G401.6 (cell line): ENCODE results near the gene ZNF775.
"Not testable (repeated sequence)": the region's sequence is repeated elsewhere in the genome, so short reads cannot be mapped to it uniquely, and the experiment has no call there.

Experiments used
- FAIRE-seq: peaks from 2 replicates; lab custom pipeline; 2012; peaks lifted over from hg19 to GRCh38; lab: Jason Lieb, UNC

The ZNF775 gene

DNA sequence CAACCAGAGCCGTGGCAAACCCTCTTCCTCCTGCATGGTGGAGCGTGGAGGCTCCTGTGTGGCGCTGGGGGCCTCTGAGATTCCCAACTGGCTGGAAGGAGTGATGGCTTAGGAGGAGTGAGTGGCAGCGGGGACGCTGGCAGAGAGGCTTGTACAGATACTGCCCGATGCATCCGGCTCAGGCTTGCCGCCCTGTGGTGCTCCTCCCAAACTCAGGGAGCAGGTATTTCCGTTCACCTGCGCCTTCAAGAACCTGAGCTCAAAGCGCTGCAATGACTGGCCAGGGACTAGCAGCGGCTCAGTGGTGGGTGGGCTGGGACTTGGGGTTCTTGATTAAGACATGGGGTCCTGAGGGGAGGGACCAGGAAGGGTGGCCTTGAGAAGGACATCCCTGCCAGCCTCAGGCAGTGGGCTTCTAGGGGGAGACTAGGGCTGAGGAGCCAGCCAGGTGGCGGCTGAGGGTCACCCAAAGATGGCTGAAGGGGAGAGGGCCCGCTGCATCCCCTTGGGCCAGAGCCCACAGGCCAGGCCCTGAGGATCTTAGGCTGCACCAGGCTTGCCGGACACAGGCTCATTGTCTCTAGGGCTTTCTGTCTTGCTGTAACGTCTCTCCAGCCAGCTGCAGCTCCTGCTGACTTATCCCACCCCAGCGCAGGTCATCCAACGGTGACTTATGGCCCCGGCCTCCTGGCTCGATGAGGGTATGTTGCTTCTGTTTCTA, 3.2 kb downstream of the ZNF775 start:
- no peak for FAIRE-seq

DNA sequence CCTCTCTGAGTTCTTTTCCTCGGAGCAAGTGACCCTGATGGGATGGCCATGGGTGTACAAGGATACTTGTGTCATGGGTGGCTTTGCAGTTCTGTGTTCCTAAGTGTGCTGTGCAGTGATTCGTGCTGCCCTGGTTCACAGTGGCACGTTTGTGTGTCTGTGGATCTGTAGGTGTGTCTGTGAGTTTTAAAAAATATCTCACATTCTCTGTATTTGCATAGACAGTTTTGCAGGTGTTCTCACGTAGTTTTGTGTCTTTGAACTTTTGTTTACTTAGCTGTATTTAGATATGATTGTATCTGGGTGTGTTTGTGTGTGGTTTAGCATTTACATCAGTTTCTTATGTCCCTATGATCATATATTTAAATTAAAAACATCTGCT, 3.7 kb downstream of the ZNF775 start:
- no peak for FAIRE-seq

DNA sequence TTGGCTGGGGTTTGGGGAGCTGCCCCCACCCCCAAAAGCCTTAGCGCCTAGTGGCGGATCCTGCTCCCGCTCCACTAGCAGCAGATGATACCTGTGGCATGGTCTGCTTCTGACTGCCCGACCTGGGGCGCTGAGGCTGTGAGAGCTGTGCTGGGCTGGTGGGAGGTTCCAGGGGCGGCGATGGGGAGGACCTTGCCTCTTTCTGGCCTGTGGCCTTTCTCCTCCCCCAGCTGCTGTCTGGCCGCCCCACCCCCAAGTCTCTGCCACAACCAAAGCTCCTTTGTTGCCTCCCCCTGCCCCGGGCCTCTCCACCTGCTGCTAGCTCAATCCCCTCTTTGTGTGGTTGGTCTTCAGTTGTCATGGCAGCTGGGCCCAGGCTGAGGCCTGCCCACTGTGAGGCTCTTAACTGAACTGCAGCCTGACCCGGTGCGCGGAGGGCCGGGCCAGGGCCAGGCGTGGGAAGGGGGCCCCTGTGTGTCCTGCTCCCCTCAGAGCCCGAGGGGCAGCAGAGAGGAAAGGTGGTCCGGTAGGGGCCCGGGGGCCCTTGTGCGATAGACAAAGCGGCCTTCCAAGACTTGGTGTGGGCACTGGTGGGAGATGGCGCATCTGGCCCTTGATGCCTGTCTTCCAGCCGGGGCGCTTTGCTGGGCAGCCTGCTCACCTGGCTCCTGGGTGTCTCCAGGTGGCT, 4.7 kb downstream of the ZNF775 start:
- no peak for FAIRE-seq

DNA sequence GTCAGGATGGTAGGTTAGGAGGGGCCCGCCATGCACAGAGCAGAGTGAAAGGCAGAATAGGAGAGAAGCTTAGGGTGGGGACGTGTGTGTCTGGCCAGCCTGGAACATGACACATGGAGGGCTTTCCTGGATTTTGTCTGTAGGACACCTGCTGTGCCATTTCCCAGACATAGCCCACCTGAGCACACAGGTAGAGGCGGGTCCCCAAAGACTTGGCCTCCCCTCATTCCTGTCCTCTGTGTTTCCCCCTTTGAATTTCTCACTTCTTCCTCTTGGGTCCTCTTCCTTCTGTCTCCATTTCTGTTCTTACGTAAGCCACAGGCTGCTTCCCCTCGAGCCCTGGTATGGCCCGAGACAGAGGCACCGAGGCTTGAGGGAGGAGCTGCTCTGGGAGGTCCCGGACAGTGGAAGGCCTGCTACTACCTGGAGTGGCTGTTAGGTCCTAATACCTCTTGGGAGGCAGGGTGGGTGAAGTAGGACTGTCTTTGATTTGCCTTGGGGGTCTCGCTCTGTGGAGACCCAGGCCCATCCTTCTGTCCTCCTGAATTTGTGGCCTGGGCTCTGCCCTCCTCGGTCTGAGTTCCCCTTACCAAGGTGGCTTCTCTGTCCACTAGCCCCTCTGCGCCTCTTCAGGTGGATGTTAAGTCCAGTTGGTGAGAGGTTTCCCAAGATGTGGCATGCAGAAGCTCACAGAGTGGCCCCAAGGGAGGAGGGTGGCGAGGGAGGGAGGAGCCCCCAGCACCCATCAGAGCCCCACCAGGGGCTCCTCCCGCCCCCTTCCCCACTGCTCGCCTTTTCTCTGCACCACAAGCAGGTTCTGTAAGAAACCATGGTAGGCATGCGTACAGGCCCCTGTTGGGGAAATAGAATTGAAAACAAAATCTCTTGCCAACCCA, 5.5 kb downstream of the ZNF775 start:
- FAIRE-seq: no peak

DNA sequence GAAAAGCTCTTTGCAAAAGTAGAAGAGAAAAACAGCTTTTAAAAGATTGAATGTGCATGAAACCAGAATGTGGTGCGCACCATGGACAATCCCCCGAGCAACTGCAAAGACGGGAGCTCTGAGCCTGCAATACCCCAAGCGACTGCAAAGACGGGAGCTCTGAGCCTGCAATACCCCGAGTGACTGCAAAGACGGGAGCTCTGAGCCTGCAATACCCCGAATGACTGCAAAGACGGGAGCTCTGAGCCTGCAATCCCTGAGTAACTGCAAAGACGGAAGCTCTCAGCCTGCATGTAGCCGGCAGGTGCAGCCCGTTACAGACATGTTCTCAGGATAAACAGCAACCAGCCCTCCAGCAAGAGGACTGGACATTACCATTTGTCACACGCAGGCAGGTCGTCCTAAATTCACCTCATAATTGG, 6.2 kb downstream of the ZNF775 start:
- no peak for FAIRE-seq

DNA sequence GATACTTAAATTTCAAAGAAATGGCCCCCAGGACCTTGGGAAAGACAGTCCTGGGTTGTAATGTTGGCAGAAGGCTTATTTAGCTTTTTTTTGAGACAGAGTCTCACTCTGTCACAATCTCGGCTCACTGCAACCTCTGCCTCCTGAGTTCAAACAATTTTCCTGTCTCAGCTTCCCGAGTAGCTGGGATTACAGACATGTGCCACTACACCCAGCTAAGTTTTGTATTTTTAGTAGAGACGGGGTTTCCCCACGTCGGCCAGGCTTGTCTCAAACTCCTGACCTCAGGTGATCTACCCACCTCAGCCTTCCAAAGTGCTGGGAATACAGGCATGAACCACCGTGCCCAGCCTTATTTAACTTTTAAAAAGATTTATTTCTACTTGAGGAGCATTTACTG, 6.8 kb downstream of the ZNF775 start:
- not testable (repeated sequence) for FAIRE-seq

DNA sequence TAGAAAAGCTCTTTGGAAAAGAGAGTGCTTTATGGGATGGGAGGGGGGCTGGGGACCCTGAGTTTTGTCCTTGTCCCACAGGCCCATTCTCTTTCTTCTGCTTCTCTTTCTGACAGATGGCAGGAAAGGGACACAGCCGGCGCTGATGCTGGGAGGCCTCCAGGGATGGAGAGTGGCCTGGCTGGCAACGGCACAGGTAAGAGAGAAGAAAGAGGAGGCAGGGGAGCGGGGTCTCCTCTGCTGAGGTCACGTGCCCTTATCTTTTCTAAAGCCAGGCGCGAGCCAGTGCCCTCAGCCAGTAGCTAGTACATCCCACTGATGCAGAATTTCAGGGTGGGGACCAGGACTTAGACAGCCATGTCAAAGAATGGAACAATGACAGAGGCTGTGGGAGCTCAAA, 9.2 kb downstream of the ZNF775 start:
- no peak for FAIRE-seq

DNA sequence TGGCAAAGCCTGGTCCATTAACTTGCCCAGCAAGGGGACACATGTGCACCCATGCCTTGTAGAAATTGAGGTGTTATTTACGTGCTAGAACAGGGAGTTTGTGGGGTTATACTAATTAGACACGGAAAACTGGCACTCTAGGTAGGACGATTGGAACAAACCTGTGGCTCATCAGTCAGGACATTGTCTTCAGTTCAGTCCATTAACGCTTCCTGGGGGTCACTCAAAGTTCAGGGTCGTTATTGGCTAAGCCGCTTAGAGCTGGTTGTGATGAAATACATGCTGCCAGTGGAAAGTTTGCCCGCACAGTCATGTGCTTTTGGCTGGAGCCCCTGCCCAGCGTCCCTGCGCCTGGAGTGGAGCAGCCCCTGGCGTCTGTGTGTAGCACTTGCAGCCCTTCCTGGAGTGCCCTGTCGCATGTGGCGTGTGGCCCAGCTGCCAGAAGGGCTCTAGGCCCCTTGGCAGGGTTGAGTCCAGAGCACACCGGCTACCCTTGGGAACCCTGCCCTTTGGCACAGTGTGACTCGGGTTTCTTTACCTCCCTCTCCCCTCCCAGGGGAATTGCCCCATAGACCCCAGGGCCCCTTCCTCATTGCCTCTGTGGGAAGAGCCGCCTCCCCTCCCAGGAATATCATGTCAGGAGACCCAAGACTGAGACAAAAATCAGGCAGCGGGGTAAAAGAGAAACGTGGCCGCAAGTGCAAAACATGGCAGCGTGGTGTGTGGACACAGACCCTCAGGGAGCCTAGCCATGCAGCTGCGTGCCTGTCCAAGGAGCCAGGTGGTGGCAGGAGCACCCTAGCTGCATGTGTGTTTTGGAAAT, 9.8 kb downstream of the ZNF775 start:
- no peak for FAIRE-seq

DNA sequence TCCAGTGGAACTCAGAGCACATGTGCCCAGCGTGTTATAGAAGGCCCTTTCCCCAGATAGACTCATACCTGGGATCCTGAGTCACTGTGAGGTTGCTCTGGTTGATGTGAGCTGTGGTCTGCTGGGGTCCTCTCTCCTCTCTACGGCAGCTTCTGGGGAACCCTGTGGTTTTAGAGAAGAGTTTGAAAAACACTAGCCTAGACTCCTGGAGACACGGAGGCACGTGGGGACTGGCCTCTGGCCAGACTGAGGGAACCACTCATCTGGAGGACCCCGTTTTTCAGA, 10.3 kb downstream of the ZNF775 start:
- no peak for FAIRE-seq

DNA sequence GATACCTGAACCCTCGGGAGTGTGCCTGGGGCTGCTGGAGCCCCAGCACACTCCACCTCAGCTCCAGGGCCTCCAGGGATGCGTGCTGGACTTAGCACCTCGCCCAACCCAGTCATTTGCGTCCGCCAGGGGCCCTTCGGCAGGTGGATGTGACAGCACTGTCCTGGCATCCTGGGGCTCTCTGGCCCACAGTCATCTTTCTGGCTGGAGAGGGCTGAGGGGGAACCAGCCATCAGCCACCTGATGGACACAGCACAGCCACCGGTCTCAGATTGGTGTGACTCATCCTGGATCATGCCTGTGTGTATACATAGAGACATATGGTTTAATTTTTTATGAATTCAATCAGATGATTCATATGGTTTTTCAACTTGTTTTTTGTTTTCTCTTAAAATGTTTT, 11.1 kb downstream of the ZNF775 start:
- no peak for FAIRE-seq

DNA sequence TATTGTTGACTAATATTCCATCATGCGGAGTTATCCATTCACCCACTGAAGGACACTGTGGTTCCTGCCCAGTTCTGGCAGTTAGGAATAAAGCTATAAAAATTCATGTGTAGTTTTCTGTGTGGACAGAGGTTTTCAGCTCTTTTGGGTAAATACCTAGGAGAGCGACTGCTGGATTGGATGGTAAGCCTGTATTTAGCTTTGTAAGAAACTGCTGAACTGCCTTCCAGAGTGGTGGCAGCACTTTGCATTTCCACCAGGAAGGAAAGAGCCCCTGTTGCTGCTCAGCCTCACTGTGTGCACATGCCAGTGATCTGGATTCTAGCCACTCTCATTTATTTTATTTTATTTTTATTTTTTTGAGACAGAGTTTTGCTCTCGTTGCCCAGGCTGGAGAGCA, 14.2 kb downstream of the ZNF775 start:
- no peak for FAIRE-seq

DNA sequence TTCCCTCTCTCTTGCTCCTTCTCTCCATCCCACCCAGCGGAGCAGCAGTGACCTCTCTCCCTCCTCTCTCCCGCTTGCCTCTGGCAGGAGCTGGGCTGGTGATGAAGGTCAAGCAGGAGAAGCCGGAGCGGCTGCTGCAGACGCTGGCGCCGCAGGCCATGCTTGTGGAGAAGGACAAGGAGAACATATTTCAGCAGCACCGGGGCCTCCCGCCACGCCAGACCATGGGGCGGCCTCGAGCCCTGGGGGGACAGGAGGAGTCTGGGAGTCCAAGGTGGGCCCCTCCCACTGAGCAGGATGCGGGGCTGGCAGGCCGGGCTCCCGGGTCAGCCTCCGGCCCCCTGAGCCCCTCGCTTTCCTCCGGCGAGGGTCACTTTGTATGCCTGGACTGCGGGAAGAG, 17.3 kb downstream of the ZNF775 start:
- no peak for FAIRE-seq

DNA sequence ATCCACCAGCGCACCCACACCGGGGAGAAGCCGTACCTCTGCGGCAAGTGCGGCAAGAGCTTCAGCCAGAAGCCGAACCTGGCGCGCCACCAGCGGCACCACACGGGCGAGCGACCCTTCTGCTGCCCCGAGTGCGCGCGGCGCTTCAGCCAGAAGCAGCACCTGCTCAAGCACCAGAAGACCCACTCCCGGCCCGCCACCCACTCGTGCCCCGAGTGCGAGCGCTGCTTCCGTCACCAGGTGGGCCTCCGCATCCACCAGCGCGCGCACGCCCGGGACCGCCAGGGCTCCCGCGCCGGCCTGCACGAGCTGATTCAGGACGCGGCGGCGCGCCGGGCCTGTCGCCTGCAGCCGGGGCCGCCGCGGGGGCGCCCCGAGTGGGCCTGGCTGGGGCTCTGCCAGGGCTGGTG, 17.7 kb downstream of the ZNF775 start:
- FAIRE-seq: no peak

DNA sequence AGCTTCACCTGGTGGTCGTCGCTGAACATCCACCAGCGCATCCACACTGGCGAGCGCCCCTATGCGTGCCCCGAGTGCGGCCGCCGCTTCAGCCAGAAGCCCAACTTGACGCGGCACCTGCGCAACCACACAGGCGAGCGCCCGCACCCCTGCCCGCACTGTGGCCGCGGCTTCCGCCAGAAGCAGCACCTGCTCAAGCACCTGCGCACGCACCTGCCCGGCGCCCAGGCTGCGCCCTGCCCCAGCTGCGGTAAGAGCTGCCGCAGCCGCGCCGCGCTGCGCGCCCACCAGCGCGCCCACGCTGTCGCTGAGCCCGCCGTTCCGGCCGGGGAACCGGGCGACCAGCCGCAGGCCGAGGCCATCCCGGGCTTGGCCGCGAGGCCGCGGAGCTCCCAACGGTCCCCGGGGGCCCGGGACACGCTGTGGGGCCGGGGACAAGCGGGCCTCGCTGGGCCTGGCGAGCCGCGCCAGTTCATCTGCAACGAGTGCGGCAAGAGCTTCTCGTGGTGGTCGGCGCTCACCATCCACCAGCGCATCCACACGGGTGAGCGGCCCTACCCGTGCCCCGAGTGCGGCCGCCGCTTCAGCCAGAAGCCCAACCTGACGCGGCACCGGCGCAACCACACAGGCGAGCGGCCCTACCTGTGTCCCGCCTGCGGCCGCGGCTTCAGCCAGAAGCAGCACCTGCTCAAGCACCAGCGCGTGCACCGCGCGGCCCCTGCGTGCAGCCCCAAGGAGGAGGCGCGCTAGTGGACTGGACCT, 18.4 kb downstream of the ZNF775 start:
- FAIRE-seq: no peak

DNA sequence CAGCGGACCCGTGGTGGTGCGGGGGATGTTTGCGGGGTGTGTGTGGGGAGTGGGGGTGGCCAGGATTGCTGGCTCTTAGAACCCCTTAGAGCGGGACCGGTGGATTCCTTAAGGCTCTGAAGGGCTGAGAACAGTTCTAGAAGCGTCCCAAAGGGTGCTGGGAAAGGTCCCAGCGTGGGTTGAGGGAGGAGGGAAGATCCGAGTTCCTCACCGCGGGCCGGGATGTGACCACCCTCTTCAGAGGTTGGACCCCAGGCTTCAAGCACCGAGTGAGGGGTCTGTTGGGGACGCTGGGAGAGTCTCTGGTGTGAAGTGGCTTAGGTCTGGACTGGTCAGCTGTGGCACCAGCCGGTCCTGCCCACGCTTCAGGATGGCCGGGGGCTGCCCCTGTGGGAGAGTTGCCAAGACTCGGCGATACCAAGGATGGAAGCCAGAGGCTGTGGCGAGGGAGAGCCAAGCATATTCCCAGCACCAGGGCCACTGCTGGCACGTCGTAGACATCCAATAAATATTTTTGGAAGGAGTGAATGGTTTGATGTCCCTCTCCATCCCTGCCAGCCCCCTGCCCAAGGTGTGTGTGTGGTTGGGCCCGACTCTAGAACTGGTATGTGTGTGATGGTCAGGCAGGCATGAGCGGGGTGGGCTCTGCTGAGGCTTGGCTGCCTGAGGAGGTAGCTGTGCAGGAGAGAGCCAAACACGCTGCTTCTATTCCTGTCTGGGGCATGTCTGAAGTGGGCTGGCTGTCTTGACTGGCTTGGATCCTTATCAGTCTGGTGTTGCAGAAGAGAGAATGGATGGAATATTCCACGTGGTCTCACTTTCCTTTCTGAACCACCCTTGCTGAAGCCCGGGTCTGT, 19.2 kb downstream of the ZNF775 start:
- FAIRE-seq: no peak

DNA sequence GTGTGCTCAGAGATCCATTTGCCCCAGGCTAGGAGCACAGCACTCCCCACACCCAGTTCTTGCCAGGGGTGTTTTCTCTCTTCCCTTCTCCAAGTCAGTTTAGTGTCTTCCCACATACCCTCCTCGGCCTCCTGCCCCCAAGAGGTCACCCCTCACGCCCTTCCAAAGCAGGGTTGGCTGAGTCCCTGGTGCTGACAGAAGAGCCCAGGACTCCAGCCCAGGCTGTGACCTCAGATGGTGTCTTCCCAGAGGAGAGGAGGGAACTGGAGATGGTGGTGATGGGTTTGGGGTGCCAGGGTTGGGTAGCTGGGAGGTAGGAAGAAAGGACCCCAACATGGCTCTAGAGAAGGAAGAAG, 19.8 kb downstream of the ZNF775 start:
- no peak for FAIRE-seq

DNA sequence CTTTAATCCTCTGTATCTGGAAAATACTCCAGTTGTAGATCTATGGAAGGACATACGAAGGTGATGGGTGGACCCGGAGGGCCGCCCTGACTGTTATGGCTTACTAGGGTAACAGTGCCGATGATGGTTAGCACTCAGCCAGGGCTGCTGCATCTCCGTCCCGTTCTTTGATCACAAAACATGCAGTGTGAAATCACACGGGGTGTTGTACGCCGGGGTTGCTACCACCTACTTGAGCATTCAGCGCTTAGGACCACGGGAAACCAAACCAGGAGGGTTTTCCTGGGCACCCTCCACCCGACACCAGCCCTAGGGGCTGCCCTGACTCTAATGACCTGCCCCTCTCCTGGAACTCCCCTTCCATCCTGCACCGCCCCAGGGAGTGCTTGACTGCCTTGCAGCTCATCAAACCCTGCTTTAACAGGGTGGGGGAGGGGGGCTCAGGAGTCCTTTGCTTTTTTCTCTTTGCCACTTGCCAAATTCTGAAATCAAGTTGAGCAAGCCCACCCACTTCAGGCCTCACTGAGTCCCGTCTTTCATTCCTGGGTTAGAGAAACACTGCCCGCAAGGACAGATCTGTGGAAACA, 20.4 kb downstream of the ZNF775 start:
- FAIRE-seq: no peak

DNA sequence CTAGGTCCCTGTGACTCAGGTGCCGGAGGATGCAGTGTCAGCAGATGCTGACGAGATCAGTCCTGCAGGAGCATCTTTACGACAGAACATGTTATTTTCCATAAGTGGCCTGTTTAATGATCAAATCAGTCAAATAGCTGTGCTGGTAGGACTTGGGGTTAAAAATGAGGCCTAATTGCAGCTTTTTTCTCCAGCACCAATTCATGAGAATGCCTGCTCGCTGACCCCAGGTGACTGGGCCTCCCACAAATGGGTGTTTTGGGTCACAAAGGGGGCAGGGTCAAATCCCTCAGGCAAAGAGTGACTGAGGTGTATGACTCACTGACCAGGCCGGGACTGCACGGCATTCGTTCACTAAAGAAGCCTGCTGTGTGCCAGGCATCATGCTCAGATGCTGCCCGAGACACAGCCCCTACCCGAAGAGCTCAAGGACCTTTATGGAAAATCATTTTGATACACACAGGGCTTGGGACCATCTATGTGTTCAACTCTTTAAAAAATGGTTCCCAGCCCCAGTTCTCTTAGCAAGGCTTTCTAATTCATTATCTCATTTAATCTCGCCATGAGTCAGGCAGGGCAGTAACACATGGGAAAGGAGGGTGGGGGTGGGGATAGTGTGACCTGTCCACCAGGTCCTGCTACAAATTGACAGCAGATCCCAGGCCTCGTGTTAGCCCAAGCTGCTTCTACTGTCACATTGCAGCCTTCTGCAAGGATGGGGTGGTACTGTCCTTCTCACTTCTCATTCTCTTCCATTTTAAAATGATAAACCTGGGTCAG, 21.1 kb downstream of the ZNF775 start:
- no peak for FAIRE-seq

DNA sequence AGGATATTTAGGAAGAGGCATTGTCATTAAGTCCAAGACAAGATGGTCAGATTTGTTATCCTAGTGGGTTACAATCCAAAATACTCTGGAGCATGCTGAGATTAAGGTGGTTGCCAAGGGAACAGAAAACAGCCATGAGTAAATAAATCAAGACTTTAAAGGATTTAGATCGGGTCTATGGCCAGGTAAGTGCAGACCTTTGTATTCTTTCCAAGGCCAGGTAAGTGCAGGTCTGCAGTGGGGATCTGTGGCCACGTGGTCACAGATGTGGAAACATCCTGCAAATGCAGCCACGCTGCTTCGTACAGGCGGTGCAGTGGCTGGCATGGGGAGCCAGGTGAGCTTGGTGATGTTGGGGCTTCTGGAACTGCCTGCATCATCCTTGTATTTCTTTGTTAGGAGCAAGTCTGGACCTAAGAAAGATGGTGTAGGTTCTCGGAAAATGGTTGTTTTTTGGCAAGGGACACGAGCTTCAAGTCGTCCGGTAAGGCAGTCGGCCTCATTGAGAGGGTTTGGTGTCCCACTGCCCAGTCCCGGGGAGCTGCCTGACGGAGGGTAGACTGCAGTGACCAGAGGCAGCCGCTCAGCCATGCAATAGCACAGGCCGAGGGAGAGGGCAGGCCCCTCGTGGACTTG, 21.8 kb downstream of the ZNF775 start:
- FAIRE-seq: no peak
